ENCODE results near the gene CTBP2.

CTBP2 gene

DNA sequence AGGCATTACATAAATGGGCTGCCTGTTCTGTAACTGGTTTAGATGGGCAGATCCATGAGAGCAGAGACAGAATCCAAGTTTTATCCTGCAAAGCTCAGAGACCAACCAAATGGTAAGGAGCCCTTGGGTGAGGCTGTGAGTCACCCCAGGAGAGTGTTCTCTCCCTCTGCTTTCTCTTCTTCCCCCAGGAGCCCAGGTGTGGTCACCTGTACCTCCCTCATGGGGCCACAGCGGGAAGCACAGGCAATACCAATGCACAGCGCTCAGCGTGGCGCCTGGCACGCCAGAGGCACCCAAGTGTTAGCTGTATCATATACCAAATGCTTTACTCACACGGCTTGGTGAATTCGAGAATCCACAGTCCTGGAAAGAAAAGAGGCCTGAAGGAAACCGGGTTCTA lies 39.4 kb downstream of the CTBP2 start:
- ChIA-PET CTCF (no interaction called here), POLR2A (no interaction called here)
- TF ChIP-seq, protein P1, sequence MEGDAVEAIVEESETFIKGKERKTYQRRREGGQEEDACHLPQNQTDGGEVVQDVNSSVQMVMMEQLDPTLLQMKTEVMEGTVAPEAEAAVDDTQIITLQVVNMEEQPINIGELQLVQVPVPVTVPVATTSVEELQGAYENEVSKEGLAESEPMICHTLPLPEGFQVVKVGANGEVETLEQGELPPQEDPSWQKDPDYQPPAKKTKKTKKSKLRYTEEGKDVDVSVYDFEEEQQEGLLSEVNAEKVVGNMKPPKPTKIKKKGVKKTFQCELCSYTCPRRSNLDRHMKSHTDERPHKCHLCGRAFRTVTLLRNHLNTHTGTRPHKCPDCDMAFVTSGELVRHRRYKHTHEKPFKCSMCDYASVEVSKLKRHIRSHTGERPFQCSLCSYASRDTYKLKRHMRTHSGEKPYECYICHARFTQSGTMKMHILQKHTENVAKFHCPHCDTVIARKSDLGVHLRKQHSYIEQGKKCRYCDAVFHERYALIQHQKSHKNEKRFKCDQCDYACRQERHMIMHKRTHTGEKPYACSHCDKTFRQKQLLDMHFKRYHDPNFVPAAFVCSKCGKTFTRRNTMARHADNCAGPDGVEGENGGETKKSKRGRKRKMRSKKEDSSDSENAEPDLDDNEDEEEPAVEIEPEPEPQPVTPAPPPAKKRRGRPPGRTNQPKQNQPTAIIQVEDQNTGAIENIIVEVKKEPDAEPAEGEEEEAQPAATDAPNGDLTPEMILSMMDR (IDR thresholded peaks at IDR 0.05; ENCODE audit: control extremely low read depth, extremely low read depth, low read depth, missing control alignments): no peak
- no peak for DNase-seq (ENCODE audit: extremely low spot score)

DNA sequence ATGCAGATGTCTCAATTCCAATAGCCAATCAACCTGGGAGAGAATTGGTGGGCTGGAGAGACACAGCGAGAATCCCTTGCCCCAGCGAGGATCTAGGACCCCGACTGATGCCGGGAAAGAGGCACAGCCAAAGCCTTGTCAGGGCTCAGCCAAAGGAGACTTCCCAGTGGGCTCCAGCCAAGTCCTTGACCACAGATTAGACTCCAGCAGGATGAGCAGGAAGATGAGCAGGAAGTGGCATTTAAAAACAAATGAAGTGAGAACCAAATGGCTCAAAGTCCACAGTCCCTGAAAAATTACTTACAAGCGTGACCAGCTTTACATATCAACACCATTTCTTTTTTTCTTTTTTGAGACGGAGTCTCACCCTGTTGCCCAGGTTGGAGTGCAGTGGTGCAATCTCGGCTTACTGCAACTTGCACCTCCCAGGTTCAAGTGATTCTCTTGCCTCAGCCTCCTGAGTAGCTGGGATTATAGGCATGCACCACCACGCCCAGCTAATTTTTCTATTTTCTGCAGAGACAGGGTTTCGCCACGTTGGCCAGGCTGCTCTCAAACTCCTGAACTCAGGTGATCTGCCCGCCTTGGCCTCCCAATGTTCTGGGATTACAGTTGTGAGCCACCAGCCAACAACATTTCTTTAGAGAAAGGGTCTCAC lies 40.2 kb downstream of the CTBP2 start:
- POLR2A ChIA-PET: no interaction called here
- DNase-seq (ENCODE audit: extremely low spot score): no peak
- TF ChIP-seq, protein P1 (IDR thresholded peaks at IDR 0.05; ENCODE audit: control extremely low read depth, extremely low read depth, low read depth, missing control alignments): no peak
- CTCF ChIA-PET: interaction anchor here (1.7 kb wide), 1 partner anchor 25 kb away, joined by 3 read pairs; no protein-coding TSS in a partner anchor

DNA sequence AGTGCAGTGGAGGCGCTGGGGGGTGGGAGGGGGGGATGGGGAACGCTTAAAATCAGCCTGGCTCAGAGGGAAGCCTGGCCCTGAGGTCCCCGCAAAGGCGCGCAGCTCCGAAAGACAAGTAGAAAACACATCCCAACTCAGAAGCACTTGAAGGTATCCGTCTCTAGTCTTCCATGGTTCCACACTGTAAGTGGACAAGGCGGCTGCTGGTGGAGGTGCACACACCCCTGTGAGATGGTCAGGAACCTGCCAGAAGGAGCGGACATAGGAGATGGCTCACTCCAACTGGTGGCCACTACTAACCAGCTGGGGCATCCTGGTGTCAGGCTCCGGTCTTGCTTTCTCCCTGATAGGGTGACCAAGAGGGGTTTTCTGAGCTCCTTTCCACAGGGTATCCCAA lies 41.7 kb downstream of the CTBP2 start:
- CTCF ChIA-PET: interaction anchor here (1.2 to 1.7 kb wide), 2 partner anchors 19 to 26 kb away, joined by 3 read pairs; no protein-coding TSS in a partner anchor
- TF ChIP-seq, protein P1 (IDR thresholded peaks at IDR 0.05; ENCODE audit: control extremely low read depth, extremely low read depth, low read depth, missing control alignments): no peak

DNA sequence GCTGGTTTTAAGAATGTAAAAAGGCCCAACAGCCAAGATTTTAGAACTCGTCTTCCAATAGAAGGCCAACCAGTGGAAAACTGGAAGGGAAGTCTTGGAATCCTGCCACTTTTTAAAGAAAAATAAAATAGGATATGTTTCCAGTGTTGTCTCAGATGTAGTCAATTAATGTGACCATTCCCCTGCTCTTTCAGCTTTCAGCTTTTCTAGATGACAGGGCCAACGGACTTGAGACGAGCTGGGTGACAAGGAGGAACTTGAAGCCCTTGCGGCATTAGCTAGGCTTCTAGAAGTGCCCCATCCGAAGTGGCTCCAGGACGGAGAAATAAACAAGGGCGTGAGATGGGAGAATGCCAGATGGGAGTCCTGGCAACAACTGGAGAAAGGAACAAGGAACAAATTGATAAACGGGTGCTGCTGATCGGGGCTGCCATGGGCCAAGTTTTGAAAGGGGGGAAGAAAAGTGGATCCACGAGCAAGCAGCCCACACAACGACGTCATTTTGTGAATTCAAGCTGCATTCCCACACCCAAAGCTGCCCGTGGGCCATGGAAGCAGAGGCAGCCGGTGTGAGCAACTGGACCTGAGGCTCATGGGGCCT lies 42.3 kb downstream of the CTBP2 start:
- POLR2A ChIA-PET: no interaction called here
- no peak for DNase-seq (ENCODE audit: extremely low spot score)
- CTCF ChIA-PET: interaction anchor here (1.2 to 1.3 kb wide), 2 partner anchors 18 to 22 kb away, joined by 3 read pairs; no protein-coding TSS in a partner anchor
- TF ChIP-seq, protein P1 (IDR thresholded peaks at IDR 0.05; ENCODE audit: control extremely low read depth, extremely low read depth, low read depth, missing control alignments): no peak

More for the DNA sequence above, 41.7 kb downstream of the CTBP2 start:
- POLR2A ChIA-PET: no interaction called here
- no peak for DNase-seq (ENCODE audit: extremely low spot score)

DNA sequence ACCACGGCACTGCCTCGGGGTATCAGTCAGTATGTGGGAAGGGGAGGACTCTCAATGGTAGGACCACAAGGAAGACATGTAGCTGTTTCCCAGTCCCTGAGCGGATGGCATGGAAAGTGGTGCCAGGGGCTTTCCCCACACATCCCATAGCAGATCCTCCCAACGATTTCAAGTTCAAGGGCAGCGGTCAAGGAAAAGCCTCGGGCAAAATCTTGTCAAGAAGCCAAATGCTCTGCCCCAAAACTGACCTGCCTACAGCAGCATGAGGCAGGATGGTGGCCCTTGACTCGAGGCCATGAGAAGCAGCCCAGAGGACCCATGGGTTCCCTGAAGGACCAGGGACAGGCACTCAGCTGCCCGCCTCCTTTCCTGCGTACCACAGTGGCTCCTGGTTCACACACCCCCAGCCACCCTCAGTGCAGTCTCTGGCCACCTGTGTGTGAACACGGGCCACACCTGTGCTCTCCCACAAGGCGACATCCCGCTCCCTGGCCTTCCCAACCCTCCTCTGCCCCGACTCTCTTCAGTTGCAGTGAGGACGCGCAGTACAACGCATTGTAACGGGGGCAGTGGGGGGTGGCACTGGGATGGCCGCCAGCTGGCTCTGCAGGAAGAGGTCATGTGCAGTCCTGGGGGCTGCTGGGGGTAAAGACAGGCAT lies 43.6 kb downstream of the CTBP2 start:
- ChIA-PET CTCF (interaction anchor here (1.3 kb wide), 1 partner anchor 23 kb away, joined by 3 read pairs; no protein-coding TSS in a partner anchor), POLR2A (no interaction called here)
- no peak for DNase-seq (ENCODE audit: extremely low spot score)
- TF ChIP-seq, protein P1 (IDR thresholded peaks at IDR 0.05; ENCODE audit: control extremely low read depth, extremely low read depth, low read depth, missing control alignments): no peak

DNA sequence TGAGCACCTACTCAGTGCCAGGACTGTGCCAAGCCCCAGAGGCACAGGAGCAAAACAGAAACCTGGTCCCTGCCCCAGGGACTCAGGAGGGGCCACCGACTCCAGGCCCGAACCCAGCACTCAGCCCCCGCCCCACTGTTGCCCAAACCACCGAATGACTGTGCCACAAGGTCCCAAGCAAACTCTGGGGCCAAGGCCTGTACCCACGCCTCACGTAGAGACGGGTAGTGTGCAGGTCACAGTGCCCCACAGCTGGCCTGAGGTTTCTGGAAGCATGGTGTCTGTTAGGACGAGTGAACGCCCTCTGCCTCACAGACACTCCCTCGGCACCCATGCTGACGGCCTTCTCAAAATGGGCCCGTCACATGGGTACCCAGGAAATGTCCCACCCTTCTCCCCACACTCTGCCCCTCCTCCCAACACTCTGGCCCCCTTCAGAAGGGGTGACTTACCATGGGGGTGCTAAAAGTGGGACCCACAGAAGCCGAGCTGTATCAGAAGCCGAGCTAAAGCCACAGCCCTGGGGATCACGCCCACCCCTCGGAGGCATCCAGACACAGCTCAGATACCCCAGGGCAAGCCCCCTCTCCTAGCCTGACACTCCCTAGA lies 44.2 kb downstream of the CTBP2 start:
- no peak for DNase-seq (ENCODE audit: extremely low spot score)
- CTCF ChIA-PET: no interaction called here
- POLR2A ChIA-PET: no interaction called here
- TF ChIP-seq, protein P1 (IDR thresholded peaks at IDR 0.05; ENCODE audit: control extremely low read depth, extremely low read depth, low read depth, missing control alignments): no peak

Data from GM10248 (cell line).